ENCODE measurements around the gene KRTAP5-5. TPM values are rescaled to one million over a fixed set of nuclear protein-coding genes. Genes with fewer than 3 reads are reported as not detected.

KRTAP5-5 gene
- total and polyA plus RNA-seq, 2 of the 13 experiments (the other 11 are each of a cell fraction or from before 2014, with no cell fraction given): not detected

- no peak for TF ChIP-seq RBM39 (IDR thresholded peaks at IDR 0.05; ENCODE audit: low read depth, low read length, poor library complexity, severe bottlenecking)
- TF ChIP-seq SCMH1 (CRISPR knock-in tag; IDR thresholded peaks at IDR 0.05; ENCODE audit: borderline replicate concordance): no peak
- no peak for TF ChIP-seq ZBTB21 (CRISPR knock-in tag; IDR thresholded peaks at IDR 0.05)
Measured at GRCh38 chr11:1652442-1652770, 22.8 kb downstream of the KRTAP5-5 start (continued).

- Histone ChIP-seq H3K4me2 (ENCODE audit: low read depth, low read length) (peak overlapping the region; percentile 14; the same call in 1 of the 2 replicates), H3K27me3 (ENCODE audit: control insufficient read depth in 1 of 2, insufficient read depth in 2 of 2, low read length in 2 of 2) (peaks cover 0 to 7% of the 10 kb centered on the region in 2 experiments; a peak in 2 of 5 replicates), H3K9ac (ENCODE audit: insufficient read depth, low read depth, low read length) (peak overlapping the region; percentile 50), H4K20me1 (ENCODE audit: insufficient read depth, low read length) (no peaks in the 10 kb centered on the region), H3K4me1 (ENCODE audit: insufficient read depth, low read length) (peaks cover 73% of the 10 kb centered on the region), H3K79me2 (ENCODE audit: insufficient read depth, low read length) (no peaks in the 10 kb centered on the region), H3K36me3 (replicated peaks in 1 of 2; ENCODE audit: control insufficient read depth in 1 of 2, insufficient read depth in 2 of 2, low read length in 2 of 2) (no peaks in the 10 kb centered on the region), H2AFZ (ENCODE audit: low read length) (no peak overlapping the region), H3K27ac (ENCODE audit: extremely low read length, insufficient read depth, low read length) (peak overlapping the region; percentile 44), H3K4me3 (replicated peaks in 1 of 3; ENCODE audit: insufficient read depth in 1 of 3, low read depth in 2 of 3, low read length in 3 of 3) (no peak overlapping the region; a peak in 1 of 6 replicates), H3K9me3 (ENCODE audit: low read length) (no peaks in the 10 kb centered on the region)
- intact Hi-C loops (cut with micrococcal nuclease; ENCODE audit: unreplicated experiment) (loop anchor here (1.0 to 5.0 kb wide), 3 partner anchors 40 to 499 kb away; no protein-coding TSS in a partner anchor), in situ Hi-C loops (cut with HindIII; ENCODE audit: extremely low pct_ligation_motif_present, low pct_unique_long_range_greater_than_20kb) (no loop called here)
- ChIA-PET CTCF (ENCODE audit: low intra/inter-chr PET ratio, low total read pairs) (interaction anchor here (0.6 to 4.9 kb wide), 9 partner anchors 38 to 503 kb away, joined by 3 to 37 read pairs (median 10); no protein-coding TSS in a partner anchor), POLR2A (interaction anchor here (0.7 to 3.7 kb wide), 12 partner anchors 13 to 499 kb away, joined by 3 to 122 read pairs (median 6); partner anchors contain the start of gene IFITM10)
- ATAC-seq (peak; percentile 85), DNase-seq (ENCODE audit: low spot score) (peak; percentile 35), FAIRE-seq (no peak)
- BruUV-seq (replicated peaks): no TSS peak
- 14% methylated on average over 18 of the region's 34 CpGs for WGBS (ENCODE audit: low lambda C conversion rate)
- TF ChIP-seq SP2 (CRISPR knock-in tag; IDR thresholded peaks at IDR 0.05) (no peak), HOXA5 (CRISPR knock-in tag; IDR thresholded peaks at IDR 0.05) (peak; percentile 50; the same call in 1 of the 2 replicates), ZBTB33 (CRISPR knock-in tag; IDR thresholded peaks at IDR 0.05) (peak; percentile 44; the same call in 1 of the 2 replicates), ZNF546 (CRISPR knock-in tag; conservative IDR thresholded peaks at IDR 0.05) (0 out of 2 replicates have a peak, but pooled peaks have one; percentile 7), ZSCAN25 (CRISPR knock-in tag; IDR thresholded peaks at IDR 0.05) (peak; percentile 86), KLF6 (CRISPR knock-in tag; IDR thresholded peaks at IDR 0.05) (peak; percentile 70; the same call in 1 of the 2 replicates), KAT8 (CRISPR knock-in tag; IDR thresholded peaks at IDR 0.05) (0 out of 2 replicates have a peak, but pooled peaks have one; percentile 32)
- TF ChIP-seq, protein P1, sequence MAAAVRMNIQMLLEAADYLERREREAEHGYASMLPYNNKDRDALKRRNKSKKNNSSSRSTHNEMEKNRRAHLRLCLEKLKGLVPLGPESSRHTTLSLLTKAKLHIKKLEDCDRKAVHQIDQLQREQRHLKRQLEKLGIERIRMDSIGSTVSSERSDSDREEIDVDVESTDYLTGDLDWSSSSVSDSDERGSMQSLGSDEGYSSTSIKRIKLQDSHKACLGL (CRISPR knock-in tag; IDR thresholded peaks at IDR 0.05): peak; percentile 9; the same call in 1 of the 2 replicates
- TF ChIP-seq, protein P2, sequence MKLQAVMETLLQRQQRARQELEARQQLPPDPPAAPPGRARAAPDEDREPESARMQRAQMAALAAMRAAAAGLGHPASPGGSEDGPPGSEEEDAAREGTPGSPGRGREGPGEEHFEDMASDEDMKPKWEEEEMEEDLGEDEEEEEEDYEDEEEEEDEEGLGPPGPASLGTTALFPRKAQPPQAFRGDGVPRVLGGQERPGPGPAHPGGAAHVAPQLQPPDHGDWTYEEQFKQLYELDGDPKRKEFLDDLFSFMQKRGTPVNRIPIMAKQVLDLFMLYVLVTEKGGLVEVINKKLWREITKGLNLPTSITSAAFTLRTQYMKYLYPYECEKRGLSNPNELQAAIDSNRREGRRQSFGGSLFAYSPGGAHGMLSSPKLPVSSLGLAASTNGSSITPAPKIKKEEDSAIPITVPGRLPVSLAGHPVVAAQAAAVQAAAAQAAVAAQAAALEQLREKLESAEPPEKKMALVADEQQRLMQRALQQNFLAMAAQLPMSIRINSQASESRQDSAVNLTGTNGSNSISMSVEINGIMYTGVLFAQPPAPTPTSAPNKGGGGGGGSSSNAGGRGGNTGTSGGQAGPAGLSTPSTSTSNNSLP (IDR thresholded peaks at IDR 0.05; ENCODE audit: low read depth, low read length): no peak
- TF ChIP-seq, protein P3, sequence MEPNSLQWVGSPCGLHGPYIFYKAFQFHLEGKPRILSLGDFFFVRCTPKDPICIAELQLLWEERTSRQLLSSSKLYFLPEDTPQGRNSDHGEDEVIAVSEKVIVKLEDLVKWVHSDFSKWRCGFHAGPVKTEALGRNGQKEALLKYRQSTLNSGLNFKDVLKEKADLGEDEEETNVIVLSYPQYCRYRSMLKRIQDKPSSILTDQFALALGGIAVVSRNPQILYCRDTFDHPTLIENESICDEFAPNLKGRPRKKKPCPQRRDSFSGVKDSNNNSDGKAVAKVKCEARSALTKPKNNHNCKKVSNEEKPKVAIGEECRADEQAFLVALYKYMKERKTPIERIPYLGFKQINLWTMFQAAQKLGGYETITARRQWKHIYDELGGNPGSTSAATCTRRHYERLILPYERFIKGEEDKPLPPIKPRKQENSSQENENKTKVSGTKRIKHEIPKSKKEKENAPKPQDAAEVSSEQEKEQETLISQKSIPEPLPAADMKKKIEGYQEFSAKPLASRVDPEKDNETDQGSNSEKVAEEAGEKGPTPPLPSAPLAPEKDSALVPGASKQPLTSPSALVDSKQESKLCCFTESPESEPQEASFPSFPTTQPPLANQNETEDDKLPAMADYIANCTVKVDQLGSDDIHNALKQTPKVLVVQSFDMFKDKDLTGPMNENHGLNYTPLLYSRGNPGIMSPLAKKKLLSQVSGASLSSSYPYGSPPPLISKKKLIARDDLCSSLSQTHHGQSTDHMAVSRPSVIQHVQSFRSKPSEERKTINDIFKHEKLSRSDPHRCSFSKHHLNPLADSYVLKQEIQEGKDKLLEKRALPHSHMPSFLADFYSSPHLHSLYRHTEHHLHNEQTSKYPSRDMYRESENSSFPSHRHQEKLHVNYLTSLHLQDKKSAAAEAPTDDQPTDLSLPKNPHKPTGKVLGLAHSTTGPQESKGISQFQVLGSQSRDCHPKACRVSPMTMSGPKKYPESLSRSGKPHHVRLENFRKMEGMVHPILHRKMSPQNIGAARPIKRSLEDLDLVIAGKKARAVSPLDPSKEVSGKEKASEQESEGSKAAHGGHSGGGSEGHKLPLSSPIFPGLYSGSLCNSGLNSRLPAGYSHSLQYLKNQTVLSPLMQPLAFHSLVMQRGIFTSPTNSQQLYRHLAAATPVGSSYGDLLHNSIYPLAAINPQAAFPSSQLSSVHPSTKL (CRISPR knock-in tag; IDR thresholded peaks at IDR 0.05): no peak; the same call in 1 of the 2 replicates
Measured at GRCh38 chr11:1652771-1653540, 23.4 kb downstream of the KRTAP5-5 start.
